Measurements from ENCODE around the gene ZNRF2. TPM values are rescaled to one million over a fixed set of nuclear protein-coding genes. Genes with fewer than 3 reads are reported as not detected.

Gene ZNRF2
- total RNA-seq, 4 donors from 2014 or later, result 44.2 to 57.4 (median 48.0) TPM

DNA sequence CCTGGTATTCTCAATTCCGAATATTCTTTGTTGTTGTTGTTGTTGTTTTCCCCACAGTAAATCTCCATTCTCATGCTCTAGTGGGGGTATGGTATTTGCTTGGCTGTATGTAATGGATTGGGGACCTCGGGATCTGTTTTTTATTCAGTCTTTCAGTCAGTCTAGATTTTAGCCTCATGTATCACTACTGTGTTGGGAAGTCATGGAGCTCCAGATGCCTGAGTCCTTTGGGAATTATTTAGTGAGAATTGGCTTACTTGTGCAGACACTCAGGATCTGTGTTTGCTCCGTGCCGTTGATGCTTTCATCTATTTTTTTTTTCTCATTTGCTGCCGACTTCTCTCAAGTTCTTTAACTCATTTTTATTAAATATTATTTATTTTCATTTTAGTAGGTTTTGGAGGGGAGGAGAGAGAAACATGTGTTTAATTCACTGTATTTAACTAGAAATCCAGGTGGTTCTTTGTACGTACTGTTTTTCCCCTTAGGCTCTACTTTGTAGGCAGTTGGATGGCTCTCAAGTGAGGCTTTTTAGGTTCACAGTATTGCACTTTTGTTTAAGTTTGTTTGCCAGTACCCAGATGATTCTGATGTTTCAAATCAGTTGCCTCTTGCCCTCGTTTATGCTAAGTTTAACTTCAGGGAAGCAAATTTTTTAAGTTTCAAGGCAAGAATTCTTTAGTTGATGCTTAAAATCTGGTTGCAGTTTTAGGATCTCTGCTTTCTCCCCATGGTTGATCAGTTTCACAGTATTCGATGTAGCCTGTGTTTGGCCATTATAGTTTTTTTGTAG lies 36.9 kb downstream of the ZNRF2 start:
- Histone ChIP-seq H3K4me1 (peaks cover 15 to 20% of the 10 kb centered on the region in 2 donors), H3K27ac (peak overlapping the region; percentile 11 to 54 (median 43)), H3K36me3 (no peaks in the 10 kb centered on the region), H3K9me3 (no peaks in the 10 kb centered on the region), H3K4me3 (replicated peaks in 1 of 3) (no peak overlapping the region), H3K27me3 (no peaks in the 10 kb centered on the region)
- no peak for TF ChIP-seq CTCF (IDR thresholded peaks at IDR 0.05)
- TF ChIP-seq POLR2A (IDR thresholded peaks at IDR 0.05), result no peak
- 44 to 54% methylated on average over 8 of the region's 8 CpGs for WGBS, 2 donors
- intact Hi-C loops (cut with DNase I), result no loop called here
- DNase-seq, result no peak

- 56 to 71% methylated on average over 2 of the region's 2 CpGs for WGBS, 2 donors
- Histone ChIP-seq H3K36me3 (no peaks in the 10 kb centered on the region), H3K4me1 (peaks cover 15 to 20% of the 10 kb centered on the region in 2 donors), H3K27me3 (no peaks in the 10 kb centered on the region), H3K9me3 (no peaks in the 10 kb centered on the region), H3K4me3 (replicated peaks in 1 of 3) (no peak overlapping the region), H3K27ac (peak overlapping the region; percentile 11 to 54 (median 43))
- TF ChIP-seq POLR2A (IDR thresholded peaks at IDR 0.05), result no peak
- TF ChIP-seq CTCF (IDR thresholded peaks at IDR 0.05), result no peak
- intact Hi-C loops (cut with DNase I), result no loop called here
- no peak for DNase-seq
Observed at GRCh38 chr7:30321882-30322192, 37.4 kb downstream of the ZNRF2 start.

GRCh38 chr7:30322271-30323005 lies 38.0 kb downstream of the ZNRF2 start:
- Histone ChIP-seq H3K9me3 (no peaks in the 10 kb centered on the region), H3K27ac (peak overlapping the region in 1 of 3 donors; percentile 54), H3K4me1 (peaks cover 15 to 20% of the 10 kb centered on the region in 2 donors), H3K27me3 (no peaks in the 10 kb centered on the region), H3K36me3 (no peaks in the 10 kb centered on the region), H3K4me3 (replicated peaks in 1 of 3) (no peak overlapping the region)
- DNase-seq, result no peak
- 69 to 73% methylated on average over 4 of the region's 4 CpGs for WGBS, 2 donors
- no peak for TF ChIP-seq CTCF (IDR thresholded peaks at IDR 0.05)
- TF ChIP-seq POLR2A (IDR thresholded peaks at IDR 0.05), result no peak
- intact Hi-C loops (cut with DNase I), result no loop called here

GRCh38 chr7:30323006-30323355 lies 38.6 kb downstream of the ZNRF2 start:
- H3K27ac ChIP-seq, result no peak overlapping the region
- 59 to 69% methylated on average over 2 of the region's 2 CpGs for WGBS, 2 donors

More at GRCh38 chr7:30323006-30323355, 38.6 kb downstream of the ZNRF2 start:
- intact Hi-C loops (cut with DNase I), result no loop called here
- Histone ChIP-seq H3K36me3 (no peaks in the 10 kb centered on the region), H3K9me3 (no peaks in the 10 kb centered on the region), H3K4me1 (peaks cover 15 to 20% of the 10 kb centered on the region in 2 donors), H3K4me3 (replicated peaks in 1 of 3) (no peak overlapping the region), H3K27me3 (no peaks in the 10 kb centered on the region)
- TF ChIP-seq POLR2A (IDR thresholded peaks at IDR 0.05) (no peak), CTCF (IDR thresholded peaks at IDR 0.05) (no peak)
- no peak for DNase-seq

All from thyroid gland (tissue), 4 donors.